ENCODE data around the gene SPAG6. TPM values are rescaled to one million over a fixed set of nuclear protein-coding genes. Genes with fewer than 3 reads are reported as not detected.

Gene SPAG6
- total RNA-seq, 6 donors from 2014 or later, result 0.74 to 44.1 (median 8.7) TPM

GRCh38 chr10:22437620-22438588 is 92.6 kb downstream of the SPAG6 start:
- no peaks in the 10 kb centered on the region for H3K9me3 ChIP-seq
- peak overlapping the region; percentile 95 to 98 (median 96) for H3K27ac ChIP-seq
- peak overlapping the region; percentile 37 to 77 (median 62) for H3K4me3 ChIP-seq
- H3K27me3 ChIP-seq, result no peaks in the 10 kb centered on the region
- no peak for TF ChIP-seq POLR2A (IDR thresholded peaks at IDR 0.05)
- TF ChIP-seq CTCF (IDR thresholded peaks at IDR 0.05), result no peak
- peak in 1 of 2 donors; percentile 2 for TF ChIP-seq POLR2AphosphoS5 (IDR thresholded peaks at IDR 0.05)
- TF ChIP-seq EP300 (IDR thresholded peaks at IDR 0.05), result no peak
- 3 to 4% methylated on average over 27 of the region's 27 CpGs for WGBS, 2 donors
- no peak for DNase-seq
- no peaks in the 10 kb centered on the region for H3K36me3 ChIP-seq
- peaks cover 16 to 28% (median 21%) of the 10 kb centered on the region in 4 donors for H3K4me1 ChIP-seq
- ATAC-seq (ENCODE audit: low FRiP score in 2 of 2), result peak; percentile 50 to 61

- ATAC-seq (ENCODE audit: low FRiP score in 2 of 2) (no peak), DNase-seq (no peak)
- H3K36me3 ChIP-seq, result no peaks in the 10 kb centered on the region
- H3K27me3 ChIP-seq, result no peaks in the 10 kb centered on the region
- peaks cover 16 to 28% (median 21%) of the 10 kb centered on the region in 4 donors for H3K4me1 ChIP-seq
- TF ChIP-seq POLR2AphosphoS5 (IDR thresholded peaks at IDR 0.05) (no peak), CTCF (IDR thresholded peaks at IDR 0.05) (no peak), EP300 (IDR thresholded peaks at IDR 0.05) (no peak), POLR2A (IDR thresholded peaks at IDR 0.05) (no peak)
- H3K27ac ChIP-seq, result peak overlapping the region in 3 of 4 donors; percentile 95 to 98 (median 97)
- WGBS, 2 donors, result 75 to 78% methylated on average over 4 of the region's 4 CpGs
- H3K4me3 ChIP-seq, result peak overlapping the region in 2 of 4 donors; percentile 67 to 77
- no peaks in the 10 kb centered on the region for H3K9me3 ChIP-seq
Observed at GRCh38 chr10:22438711-22439110, 93.4 kb downstream of the SPAG6 start.

- DNase-seq (no peak), ATAC-seq (ENCODE audit: low FRiP score in 2 of 2) (no peak)
- Histone ChIP-seq H3K36me3 (no peaks in the 10 kb centered on the region), H3K27ac (no peak overlapping the region), H3K4me3 (no peak overlapping the region), H3K27me3 (no peaks in the 10 kb centered on the region), H3K9me3 (no peaks in the 10 kb centered on the region), H3K4me1 (peaks cover 10 to 13% (median 12%) of the 10 kb centered on the region in 4 donors)
- TF ChIP-seq POLR2A (IDR thresholded peaks at IDR 0.05) (no peak), CTCF (IDR thresholded peaks at IDR 0.05) (no peak), POLR2AphosphoS5 (IDR thresholded peaks at IDR 0.05) (no peak), EP300 (IDR thresholded peaks at IDR 0.05) (no peak)
Observed at GRCh38 chr10:22442063-22442462, 96.8 kb downstream of the SPAG6 start.

- TF ChIP-seq POLR2AphosphoS5 (IDR thresholded peaks at IDR 0.05) (no peak), CTCF (IDR thresholded peaks at IDR 0.05) (no peak)
- no peak overlapping the region for H3K4me3 ChIP-seq
- DNase-seq (no peak), ATAC-seq (ENCODE audit: low FRiP score in 2 of 2) (no peak)
- H3K36me3 ChIP-seq, result no peaks in the 10 kb centered on the region
- no peaks in the 10 kb centered on the region for H3K9me3 ChIP-seq
- no peaks in the 10 kb centered on the region for H3K27me3 ChIP-seq
- no peak overlapping the region for H3K27ac ChIP-seq
- 80 to 94% methylated on average over 1 of the region's 1 CpG for WGBS, 2 donors
- peaks cover 10 to 13% (median 12%) of the 10 kb centered on the region in 4 donors for H3K4me1 ChIP-seq
Observed at GRCh38 chr10:22442468-22442867, 97.2 kb downstream of the SPAG6 start.

All from upper lobe of left lung (tissue), 6 donors.